HG03442 (cell line): ENCODE results near the gene DLL3.
"Not testable (repeated sequence)": the region's sequence is repeated elsewhere in the genome, so short reads cannot be mapped to it uniquely, and the experiment has no call there.

Experiments
- ATAC-seq: cut with Tn5 transposase; IDR thresholded peaks from one replicate; pipeline ENCODE4 v1.9.1; 2021; ENCODE audit warnings: mild to moderate bottlenecking, moderate library complexity; ENCODE audit not compliant: unreplicated experiment

Gene DLL3

GRCh38 chr19:39498798-39499642 is at the start of gene DLL3:
Gene DLL3, plus strand, starts transcription at chr19:39498947. Its CDS starts 28 bp downstream, at chr19:39498975.
- no peak for ATAC-seq

- no peak for ATAC-seq
These were observed 49.5 kb upstream of the DLL3 start for GRCh38 chr19:39449116-39449797.

GRCh38 chr19:39451257-39451656 is 47.5 kb upstream of the DLL3 start:
- not testable (repeated sequence) for ATAC-seq

- ATAC-seq, result no peak
These were observed 35.3 kb upstream of the DLL3 start for GRCh38 chr19:39463403-39463802.

GRCh38 chr19:39465956-39466747 is 32.6 kb upstream of the DLL3 start:
- ATAC-seq, result no peak

- no peak for ATAC-seq
These were observed 30.8 kb upstream of the DLL3 start for GRCh38 chr19:39467941-39468340.

- ATAC-seq, result no peak
These were observed 29.7 kb upstream of the DLL3 start for GRCh38 chr19:39469036-39469435.

- no peak for ATAC-seq
These were observed 29.2 kb upstream of the DLL3 start for GRCh38 chr19:39469567-39469966.

- ATAC-seq, result no peak
These were observed 27.9 kb upstream of the DLL3 start for GRCh38 chr19:39470724-39471339.

- ATAC-seq, result no peak
These were observed 26.8 kb upstream of the DLL3 start for GRCh38 chr19:39471756-39472536.

- ATAC-seq, result no peak
These were observed 25.9 kb upstream of the DLL3 start for GRCh38 chr19:39472746-39473442.

GRCh38 chr19:39473443-39473960 is 25.2 kb upstream of the DLL3 start:
- ATAC-seq, result no peak

- no peak for ATAC-seq
These were observed 24.6 kb upstream of the DLL3 start for GRCh38 chr19:39474139-39474620.

- ATAC-seq, result no peak
These were observed 23.0 kb upstream of the DLL3 start for GRCh38 chr19:39475748-39476147.

- not testable (repeated sequence) for ATAC-seq
These were observed 19.4 kb upstream of the DLL3 start for GRCh38 chr19:39479319-39479801.

- no peak for ATAC-seq
These were observed 18.8 kb upstream of the DLL3 start for GRCh38 chr19:39479916-39480315.

GRCh38 chr19:39480337-39481228 is 18.2 kb upstream of the DLL3 start, which contains the start of gene TIMM50:
Gene TIMM50, plus strand, starts transcription at chr19:39480838. Its CDS starts 16 bp downstream, at chr19:39480854.
- peak; percentile 79 for ATAC-seq

GRCh38 chr19:39481229-39481545 is 17.6 kb upstream of the DLL3 start:
- no peak for ATAC-seq
